Measurements from ENCODE around the gene TTN.

Gene TTN
- total RNA-seq, result 5.2 to 34.3 reads per million in 2 experiments

GRCh38 chr2:178807227-178808008, at the start of gene TTN:
Gene TTN, minus strand, starts transcription at chr2:178807423. Its CDS starts 2,781 bp downstream, at chr2:178804642.
- DNase-seq (ENCODE audit: low read depth), result no peak

GRCh38 chr2:178855151-178855550, 47.9 kb upstream of the TTN start:
- no peak for DNase-seq (ENCODE audit: low read depth)

- DNase-seq (ENCODE audit: low read depth), result no peak
Measured at GRCh38 chr2:178848335-178848734, 41.1 kb upstream of the TTN start.

- no peak for DNase-seq (ENCODE audit: low read depth)
Measured at GRCh38 chr2:178846458-178846802, 39.2 kb upstream of the TTN start.

- DNase-seq (ENCODE audit: low read depth), result no peak
Measured at GRCh38 chr2:178845566-178846457, 38.6 kb upstream of the TTN start.

GRCh38 chr2:178844701-178845100, 37.5 kb upstream of the TTN start:
- DNase-seq (ENCODE audit: low read depth), result no peak

- no peak for DNase-seq (ENCODE audit: low read depth)
Measured at GRCh38 chr2:178844269-178844668, 37.0 kb upstream of the TTN start.

- no peak for DNase-seq (ENCODE audit: low read depth)
Measured at GRCh38 chr2:178843697-178844096, 36.5 kb upstream of the TTN start.

- DNase-seq (ENCODE audit: low read depth), result no peak
Measured at GRCh38 chr2:178836807-178837206, 29.6 kb upstream of the TTN start.

- no peak for DNase-seq (ENCODE audit: low read depth)
Measured at GRCh38 chr2:178834086-178834485, 26.9 kb upstream of the TTN start.

GRCh38 chr2:178833382-178833781, 26.2 kb upstream of the TTN start:
- DNase-seq (ENCODE audit: low read depth), result no peak

- no peak for DNase-seq (ENCODE audit: low read depth)
Measured at GRCh38 chr2:178830451-178830850, 23.2 kb upstream of the TTN start.

GRCh38 chr2:178829981-178830380, 22.8 kb upstream of the TTN start:
- no peak for DNase-seq (ENCODE audit: low read depth)

- DNase-seq (ENCODE audit: low read depth), result no peak
Measured at GRCh38 chr2:178829299-178829960, 22.2 kb upstream of the TTN start.

- no peak for DNase-seq (ENCODE audit: low read depth)
Measured at GRCh38 chr2:178828486-178828881, 21.3 kb upstream of the TTN start.

GRCh38 chr2:178827739-178828485, 20.7 kb upstream of the TTN start:
- DNase-seq (ENCODE audit: low read depth), result no peak

- DNase-seq (ENCODE audit: low read depth), result no peak
Measured at GRCh38 chr2:178827111-178827510, 19.9 kb upstream of the TTN start.

- DNase-seq (ENCODE audit: low read depth), result no peak
Measured at GRCh38 chr2:178825183-178825582, 18.0 kb upstream of the TTN start.

GRCh38 chr2:178824181-178824580, 17.0 kb upstream of the TTN start:
- no peak for DNase-seq (ENCODE audit: low read depth)

GRCh38 chr2:178819992-178820391, 12.8 kb upstream of the TTN start:
- no peak for DNase-seq (ENCODE audit: low read depth)

- DNase-seq (ENCODE audit: low read depth), result no peak
Measured at GRCh38 chr2:178819147-178819875, 12.1 kb upstream of the TTN start.
